HG03521 (cell line): ENCODE data around the gene TOP1.

Experiments
- ATAC-seq: cut with Tn5 transposase; IDR thresholded peaks from one replicate; pipeline ENCODE4 v1.9.1; 2021; ENCODE audit warnings: mild to moderate bottlenecking, moderate library complexity; ENCODE audit not compliant: unreplicated experiment

The TOP1 gene

DNA sequence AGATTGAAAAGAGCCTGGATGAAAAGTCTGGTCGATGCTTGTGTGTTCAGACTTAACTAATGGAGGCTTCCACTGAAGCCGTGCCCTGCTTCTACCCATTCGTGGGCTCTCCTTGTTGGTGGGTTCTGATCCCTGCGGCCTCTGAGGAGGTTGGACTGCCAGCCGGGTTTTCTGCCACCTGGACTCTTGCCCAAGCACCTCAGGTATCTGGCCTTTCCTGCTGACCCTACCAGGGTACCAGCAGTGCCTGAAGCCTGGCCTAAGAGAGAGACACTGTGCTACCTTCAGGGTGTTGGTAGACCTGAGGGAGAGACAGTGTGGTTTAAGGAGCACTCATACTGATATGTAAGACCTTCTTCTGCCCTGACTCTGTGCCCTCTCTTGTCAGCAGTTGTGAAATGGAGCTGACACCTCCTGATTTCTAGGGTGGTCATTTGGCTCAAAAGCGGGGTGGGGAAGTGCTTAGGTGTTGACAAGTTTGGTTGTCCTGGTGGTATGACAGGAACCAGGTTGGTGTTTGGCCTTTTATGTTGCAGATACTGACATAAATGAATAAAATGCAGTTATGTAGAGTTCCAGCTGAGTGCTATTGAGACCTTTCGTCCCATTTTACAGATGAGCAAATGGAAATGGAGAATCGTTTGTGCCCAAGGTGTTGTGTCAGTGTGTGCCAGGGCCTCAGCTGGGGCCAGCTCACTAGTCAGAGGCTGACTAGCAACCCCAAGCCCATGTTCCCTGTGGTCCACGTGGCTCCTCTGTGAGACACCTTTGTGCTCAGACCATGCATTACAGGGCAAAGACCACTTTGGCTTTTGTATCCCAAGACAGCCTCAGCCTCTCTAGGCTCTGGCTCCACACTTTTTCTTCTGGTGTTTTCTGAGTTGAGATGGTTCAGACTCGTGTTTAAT lies 111.9 kb downstream of the TOP1 start:
- ATAC-seq: no peak

DNA sequence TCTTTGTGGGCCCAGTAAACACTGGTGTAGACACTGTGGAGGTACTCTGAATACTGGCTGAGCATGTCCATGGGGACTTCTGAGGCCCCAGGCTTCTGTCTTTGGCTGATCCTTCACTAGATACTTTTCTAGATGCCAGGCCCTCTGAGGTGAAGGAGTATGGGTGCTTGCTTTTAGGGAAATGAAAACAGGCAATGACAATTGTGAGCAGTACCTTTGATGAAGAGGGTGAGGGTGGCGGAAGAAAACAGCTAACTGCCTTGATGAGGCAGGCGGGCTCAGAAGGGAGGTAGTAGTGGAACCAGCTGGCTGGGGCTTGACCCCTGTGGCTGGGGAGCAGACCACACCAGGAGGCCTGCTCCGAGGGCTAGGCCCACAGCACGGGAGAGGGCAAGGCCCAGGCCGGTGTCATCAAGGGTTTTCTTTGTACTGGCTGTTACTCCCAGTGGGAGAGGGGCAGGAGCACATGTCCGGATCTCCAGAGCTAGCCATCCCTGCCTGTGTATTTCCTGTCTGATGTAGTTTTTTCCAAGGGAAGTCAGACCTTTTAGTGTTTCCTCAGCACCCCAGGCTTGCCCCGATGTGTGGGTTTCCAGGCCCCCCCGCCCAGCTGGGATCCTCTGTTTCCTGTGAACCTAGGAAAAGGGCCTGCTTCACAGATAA lies 112.7 kb downstream of the TOP1 start:
- ATAC-seq: no peak

GRCh38 chr20:41142245-41142644 lies 113.6 kb downstream of the TOP1 start:
- no peak for ATAC-seq

DNA sequence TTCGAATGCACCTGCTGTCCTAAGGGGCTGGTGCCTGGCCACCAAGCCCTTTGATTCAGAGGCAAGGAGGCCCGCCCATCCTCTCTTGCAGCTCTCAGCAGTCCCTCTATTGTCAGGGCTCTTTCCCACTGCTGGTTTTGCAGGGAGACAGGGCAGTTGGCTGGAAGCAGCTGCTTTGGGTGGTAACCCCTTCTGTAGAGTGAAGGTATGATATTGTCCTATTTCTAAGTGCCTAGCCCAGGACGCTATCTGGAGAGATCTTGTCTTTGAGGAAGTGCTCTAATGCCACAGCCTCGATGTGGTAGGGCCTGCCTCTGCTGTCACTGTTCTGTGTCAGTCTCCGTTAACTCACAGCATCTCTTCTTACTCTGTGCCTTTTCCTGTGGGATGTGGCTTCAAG lies 114.3 kb downstream of the TOP1 start:
- ATAC-seq: no peak

GRCh38 chr20:41143354-41143753 lies 114.7 kb downstream of the TOP1 start:
- no peak for ATAC-seq

DNA sequence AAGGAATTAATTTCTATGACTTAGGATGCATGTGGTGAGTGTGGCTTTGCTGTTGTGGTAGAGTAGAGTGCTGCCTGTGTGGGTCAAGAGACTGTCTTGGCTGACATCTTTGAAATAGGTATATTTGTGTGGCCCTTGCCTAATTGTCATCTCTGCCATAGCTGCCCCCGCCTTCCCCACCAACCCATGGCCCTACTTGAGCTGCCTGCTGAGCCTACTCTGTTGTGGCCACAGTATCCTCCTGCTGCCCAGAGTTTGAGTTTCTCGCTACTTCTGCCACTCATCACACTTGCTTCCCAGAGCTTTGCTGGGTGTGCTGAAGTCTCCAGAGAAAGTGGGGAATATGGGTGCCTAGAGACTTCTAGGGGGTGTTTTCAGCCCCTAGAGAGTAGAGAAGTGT lies 116.7 kb downstream of the TOP1 start:
- ATAC-seq: no peak

- ATAC-seq: no peak
These were observed 117.4 kb downstream of the TOP1 start for GRCh38 chr20:41145821-41146620.

GRCh38 chr20:41147767-41148191 lies 119.2 kb downstream of the TOP1 start:
- no peak for ATAC-seq

DNA sequence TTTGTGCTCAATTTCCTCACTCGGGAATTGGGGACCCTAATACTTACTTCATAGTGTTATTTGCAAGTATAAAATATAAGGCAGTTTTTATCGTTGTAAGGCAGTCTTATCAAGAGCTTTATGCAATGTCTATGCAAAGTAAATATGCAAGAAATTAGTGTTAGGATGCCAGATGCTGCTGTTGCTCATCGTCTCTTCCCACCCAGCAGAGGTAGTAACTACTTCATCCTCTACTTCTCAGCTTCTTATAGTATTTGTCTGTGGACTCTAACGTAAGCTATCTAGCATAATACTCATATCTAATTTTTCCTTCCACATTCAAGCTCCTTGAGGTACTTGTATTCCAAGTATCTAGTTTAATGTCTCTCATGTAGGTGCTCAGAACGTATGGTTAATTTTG lies 120.3 kb downstream of the TOP1 start:
- no peak for ATAC-seq

DNA sequence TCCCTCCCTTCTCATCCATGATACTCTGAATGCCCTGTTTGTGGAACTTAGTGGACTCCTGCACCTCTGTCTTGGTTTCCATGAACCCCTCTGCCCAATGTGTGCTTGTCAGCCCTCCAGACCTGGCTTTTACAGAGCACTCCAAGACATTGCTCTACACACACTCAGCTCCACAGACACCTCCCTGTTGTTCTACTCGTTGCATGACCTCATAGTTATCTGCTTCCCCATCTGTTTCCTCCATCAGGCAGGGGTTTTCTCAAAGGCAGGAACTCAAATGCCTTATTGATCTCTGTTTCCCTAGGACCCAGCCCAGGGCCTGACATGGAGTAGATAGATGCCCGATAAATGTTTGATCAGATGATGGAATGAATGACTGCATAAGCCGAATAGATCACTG lies 122.0 kb downstream of the TOP1 start:
- no peak for ATAC-seq

GRCh38 chr20:41151134-41151869 lies 122.7 kb downstream of the TOP1 start:
- ATAC-seq: no peak

DNA sequence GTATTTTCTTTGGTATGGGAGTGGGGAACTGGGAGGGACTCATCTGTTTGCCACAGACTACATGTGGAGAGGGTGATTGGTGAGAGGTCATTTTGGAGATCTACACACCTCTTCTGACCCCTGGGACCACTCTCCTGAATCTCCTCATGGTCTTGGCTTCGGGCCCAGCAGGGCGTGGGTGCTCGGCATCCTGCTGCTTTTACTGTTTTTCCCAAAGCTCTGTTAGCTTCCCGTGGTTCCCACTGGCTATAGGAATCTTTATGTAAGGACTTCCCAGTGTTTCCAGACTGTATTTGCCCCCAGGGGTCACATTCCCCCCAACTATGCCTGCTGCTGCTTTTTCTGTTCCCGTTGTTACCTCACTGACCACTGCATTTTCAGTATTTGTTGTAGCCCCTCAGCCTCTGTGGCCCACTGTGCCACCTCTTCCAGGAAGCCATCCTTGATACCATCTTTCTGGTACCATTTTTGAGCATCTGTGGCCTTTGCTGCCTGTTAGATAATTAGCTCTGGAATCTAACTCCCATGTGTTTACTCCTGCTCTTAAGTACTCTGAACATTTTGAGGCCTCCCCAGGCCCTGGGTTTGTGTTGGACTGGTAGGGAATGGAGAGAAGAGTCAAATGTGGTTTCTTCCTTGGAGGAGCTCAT lies 123.6 kb downstream of the TOP1 start:
- no peak for ATAC-seq

DNA sequence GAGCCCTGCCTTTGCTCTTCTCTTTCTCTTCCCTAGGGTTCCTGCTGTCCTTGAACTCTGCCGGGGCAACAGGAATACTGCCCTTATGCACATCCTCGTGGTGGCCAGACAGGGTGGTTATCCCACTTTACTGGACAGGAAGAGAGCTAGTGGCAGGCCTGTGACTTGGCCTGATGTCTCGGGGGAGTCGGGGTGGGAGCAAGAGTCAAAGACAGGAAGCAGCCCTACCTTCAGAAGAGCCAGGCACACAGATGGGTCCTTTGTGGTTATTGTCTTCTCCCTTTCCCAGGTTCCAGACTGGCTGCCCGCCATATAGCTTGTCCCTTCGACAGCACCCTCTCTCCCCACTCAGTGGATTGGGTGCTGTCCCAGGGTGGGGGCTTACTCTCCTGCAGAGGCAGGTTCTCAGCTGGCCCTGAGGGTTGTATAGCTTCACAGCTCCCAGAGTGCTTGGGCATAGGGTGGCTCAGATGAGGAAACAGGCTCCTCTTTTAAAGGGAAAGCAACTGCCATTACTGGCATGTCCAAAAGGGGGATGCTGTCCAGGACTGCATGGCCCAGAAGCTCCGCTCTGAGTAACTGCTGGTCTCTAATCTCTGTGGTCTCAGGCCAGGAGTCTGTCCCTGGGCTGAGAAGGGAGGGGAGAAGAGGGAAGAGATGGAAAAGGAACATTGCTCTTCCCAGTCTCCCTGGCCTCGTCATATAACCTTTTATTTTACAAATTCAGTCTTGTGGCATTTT lies 126.0 kb downstream of the TOP1 start:
- no peak for ATAC-seq

DNA sequence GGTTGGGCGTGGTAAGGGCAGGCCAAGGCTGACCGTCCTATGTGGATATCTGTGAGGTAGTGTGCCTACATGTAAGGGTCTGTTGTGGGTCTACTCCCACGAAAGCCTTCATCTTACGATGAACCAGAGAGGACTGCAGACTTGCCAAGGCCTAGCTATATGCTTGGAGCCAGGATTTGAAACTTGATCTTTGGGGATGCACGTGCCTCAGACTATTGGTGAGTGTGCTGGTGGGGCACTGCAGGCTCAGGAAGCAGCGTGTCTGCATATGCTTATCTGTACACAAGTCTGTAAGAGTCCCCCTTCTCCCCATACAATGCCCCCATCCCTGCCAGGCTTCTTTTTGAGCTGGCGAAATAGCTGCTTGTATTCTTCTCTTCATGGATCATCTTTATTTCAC lies 126.6 kb downstream of the TOP1 start:
- ATAC-seq: no peak

DNA sequence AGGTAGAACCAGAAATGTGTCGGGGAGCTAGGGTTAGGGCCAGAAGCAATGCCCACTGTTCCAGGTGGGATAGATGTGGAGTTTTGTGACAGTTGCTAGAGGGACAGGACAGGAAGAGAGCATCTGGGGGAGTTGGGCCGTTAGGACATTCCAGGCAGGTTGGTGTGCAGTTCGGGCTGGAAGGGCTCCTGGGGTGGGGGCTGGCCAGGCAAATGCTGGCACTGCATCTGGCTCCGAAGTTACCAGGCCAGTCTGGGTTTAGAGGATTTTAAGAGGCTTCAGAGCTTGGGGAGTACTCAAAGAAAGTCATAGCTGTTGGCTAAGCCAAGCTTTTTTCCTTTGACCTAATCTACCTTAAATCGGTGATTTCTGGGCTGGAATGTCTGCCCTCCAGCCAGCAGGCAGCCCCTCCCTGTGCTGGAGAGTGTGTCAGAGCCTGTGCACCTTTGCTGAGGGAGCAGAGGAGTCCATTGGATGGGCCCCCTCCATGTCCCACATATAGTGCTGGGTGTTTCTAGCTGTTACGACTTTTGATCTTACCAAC lies 129.5 kb downstream of the TOP1 start:
- no peak for ATAC-seq

DNA sequence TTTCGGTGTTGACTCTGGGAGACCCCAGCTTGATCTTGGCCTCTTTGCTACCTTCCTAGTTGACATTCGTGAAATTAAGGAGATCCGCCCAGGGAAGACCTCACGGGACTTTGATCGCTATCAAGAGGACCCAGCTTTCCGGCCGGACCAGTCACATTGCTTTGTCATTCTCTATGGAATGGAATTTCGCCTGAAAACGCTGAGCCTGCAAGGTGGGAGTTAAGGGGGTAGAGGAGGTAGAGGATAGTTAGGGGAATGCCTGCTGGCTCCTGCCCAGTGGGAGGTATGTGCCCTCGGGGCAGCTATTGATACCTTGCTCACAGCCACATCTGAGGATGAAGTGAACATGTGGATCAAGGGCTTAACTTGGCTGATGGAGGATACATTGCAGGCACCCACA lies 130.9 kb downstream of the TOP1 start:
- ATAC-seq: no peak

- ATAC-seq: no peak
These were observed 132.1 kb downstream of the TOP1 start for GRCh38 chr20:41160686-41161085.

- ATAC-seq: no peak
These were observed 133.3 kb downstream of the TOP1 start for GRCh38 chr20:41161886-41162285.

- ATAC-seq: no peak
These were observed 133.8 kb downstream of the TOP1 start for GRCh38 chr20:41162396-41162795.
